HepG2 (cell line): ENCODE measurements around the gene SEZ6. TPM values are rescaled to one million over a fixed set of nuclear protein-coding genes. Genes with fewer than 3 reads are reported as not detected.

Source experiments
- ATAC-seq: fragments of 200-7000 bp; cut with Tn5 transposase; 3 replicates; pipeline ENCODE4 v1.9.1; 2020; ENCODE audit warnings: mild to moderate bottlenecking, moderate library complexity
- BruUV-seq: library from RNA; stranded (reverse); fragments of 400-500 nt; replicated peaks from 2 replicates; lab custom pipeline; 2021; lab: Mats Ljungman, UMichigan
- CTCF ChIA-PET: fragments of 300-600 bp; formaldehyde crosslinking; extraction: SDS; loops from one replicate; lab custom pipeline; 2021; ENCODE audit warnings: low total read pairs, inconsistent platforms, low intra/inter-chr PET ratio; lab: Yijun Ruan, JAX
- POLR2A ChIA-PET: fragments of 350-600 bp; sonication (Branson Sonifier 250); formaldehyde crosslinking; loops from one replicate; lab custom pipeline; 2020; ENCODE audit warnings: antibody characterized with exemption, inconsistent platforms; lab: Yijun Ruan, JAX
- DNase-seq: peaks from one replicate; pipeline ENCODE4 v3.0.0-alpha.2; 2015; ENCODE audit warnings: low spot score
- FAIRE-seq: peaks from 3 replicates; lab custom pipeline; 2011; peaks lifted over from hg19 to GRCh38; lab: Jason Lieb, UNC
- H2AFZ ChIP-seq: one replicate; pipeline ENCODE4 v1.6.1; 2011; ENCODE audit warnings: low read length, inconsistent platforms
- H3K27ac ChIP-seq: fragments of 300-600 bp; 3 replicates; pipeline ENCODE4 v1.8.0; 2011; ENCODE audit warnings: mixed run types, mild to moderate bottlenecking, mixed read lengths, low read length, inconsistent platforms; ENCODE audit not compliant: insufficient read depth; ENCODE audit errors: extremely low read length
- H3K27me3 ChIP-seq, 2 experiments: fragments of 200-600 bp in 1 of 2; 2 replicates in 1 of 2; 3 replicates in 1 of 2; pipeline versions ENCODE4 v1.6.0 to v1.8.0; 2011; ENCODE audit warnings: low read length in 2 of 2, mild to moderate bottlenecking in 2 of 2, moderate library complexity in 2 of 2, inconsistent platforms in 1 of 2; ENCODE audit not compliant: insufficient read depth in 2 of 2, control insufficient read depth in 1 of 2
- H3K36me3 ChIP-seq, 2 experiments: fragments of 200-600 bp in 1 of 2; replicated peaks in 1 of 2; 2 replicates in 1 of 2; 3 replicates in 1 of 2; pipeline versions ENCODE4 v1.5.1 to v1.8.0; 2011; ENCODE audit warnings: low read length in 2 of 2, inconsistent platforms in 1 of 2; ENCODE audit not compliant: insufficient read depth in 2 of 2, control insufficient read depth in 1 of 2
- H3K4me1 ChIP-seq: 2 replicates; pipeline ENCODE4 v1.5.1; 2012; ENCODE audit warnings: low read length, inconsistent platforms; ENCODE audit not compliant: insufficient read depth
- H3K4me2 ChIP-seq: 2 replicates; pipeline ENCODE4 v1.6.0; 2011; ENCODE audit warnings: low read depth, low read length, inconsistent platforms
- H3K4me3 ChIP-seq, 3 experiments: fragments of 200-600 bp in 1 of 3; sonication (generic), shearing (Covaris generic) in 1 of 3; replicated peaks in 1 of 3; 2 replicates each; pipeline ENCODE4 v1.5.1; 2011 to 2016; ENCODE audit warnings: low read length in 3 of 3, inconsistent platforms in 2 of 3, low read depth in 2 of 3, mild to moderate bottlenecking in 2 of 3, control low read depth in 1 of 3, mixed read lengths in 1 of 3; ENCODE audit not compliant: insufficient read depth in 1 of 3
- H3K79me2 ChIP-seq: one replicate; pipeline ENCODE4 v1.6.1; 2011; ENCODE audit warnings: low read length, inconsistent platforms; ENCODE audit not compliant: insufficient read depth
- H3K9ac ChIP-seq: 2 replicates; pipeline ENCODE4 v1.6.0; 2011; ENCODE audit warnings: mild to moderate bottlenecking, low read depth, low read length, inconsistent platforms; ENCODE audit not compliant: insufficient read depth
- H3K9me3 ChIP-seq: 2 replicates; pipeline ENCODE4 v1.5.1; 2012; ENCODE audit warnings: mild to moderate bottlenecking, low read length
- H4K20me1 ChIP-seq: 2 replicates; pipeline ENCODE4 v1.6.0; 2011; ENCODE audit warnings: inconsistent platforms, mild to moderate bottlenecking, low read length, moderate library complexity; ENCODE audit not compliant: insufficient read depth
- ATF1 ChIP-seq: IDR thresholded peaks from 2 replicates; pipeline ENCODE4 v1.6.1; 2016; ENCODE audit warnings: mild to moderate bottlenecking, control low read depth
- BRCA1 ChIP-seq: sonication (generic); formaldehyde crosslinking; IDR thresholded peaks from 2 replicates; pipeline ENCODE4 v1.4.0; 2020; ENCODE audit warnings: missing genetic modification reagents
- CBX2 ChIP-seq, 2 experiments: fragments of 200-600 bp in 1 of 2; sonication (generic); formaldehyde crosslinking in 1 of 2; IDR thresholded peaks; 2 replicates each; pipeline versions ENCODE4 v1.7.0 to v1.8.1; 2018 to 2022; ENCODE audit warnings: low read depth in 2 of 2, low read length in 1 of 2, mild to moderate bottlenecking in 1 of 2, missing genetic modification reagents in 1 of 2
- IRX3 ChIP-seq: sonication (generic); formaldehyde crosslinking; IDR thresholded peaks from 2 replicates; pipeline ENCODE4 v1.8.1; 2023; ENCODE audit warnings: mild to moderate bottlenecking, low read depth, missing genetic modification reagents, borderline replicate concordance
- KDM5A ChIP-seq: fragments of 200-600 bp; sonication (generic); IDR thresholded peaks from 2 replicates; pipeline ENCODE4 v1.7.0; 2018; ENCODE audit warnings: antibody characterized with exemption, mild to moderate bottlenecking, low read length, borderline replicate concordance
- NRL ChIP-seq: sonication (generic); formaldehyde crosslinking; IDR thresholded peaks from 2 replicates; pipeline ENCODE4 v1.5.0; 2020; ENCODE audit warnings: missing genetic modification reagents, mild to moderate bottlenecking, moderate library complexity, borderline replicate concordance
- RBM39 ChIP-seq: fragments of 200-400 bp; formaldehyde crosslinking; IDR thresholded peaks from one replicate; pipeline ENCODE4 v1.6.1; 2018; ENCODE audit warnings: antibody characterized with exemption, mild to moderate bottlenecking, low read depth, low read length; ENCODE audit not compliant: poor library complexity, severe bottlenecking
- RFX1 ChIP-seq: fragments of 450-650 bp; IDR thresholded peaks from 2 replicates; pipeline ENCODE4 v1.6.1; 2017
- RFX3 ChIP-seq: IDR thresholded peaks from 2 replicates; pipeline ENCODE4 v1.6.1; 2016; ENCODE audit warnings: missing biosample characterization, missing genetic modification reagents
- RFX5 ChIP-seq: IDR thresholded peaks from 2 replicates; pipeline ENCODE4 v1.6.1; 2011; ENCODE audit warnings: low read depth, low read length, improper control_type of control experiment
- SMAD1 ChIP-seq: sonication (generic); formaldehyde crosslinking; IDR thresholded peaks from 2 replicates; pipeline ENCODE4 v1.4.0; 2020; ENCODE audit warnings: missing genetic modification reagents, low read depth, mild to moderate bottlenecking, borderline replicate concordance
- ZBTB1 ChIP-seq: sonication (generic); formaldehyde crosslinking; IDR thresholded peaks from 2 replicates; pipeline ENCODE4 v1.4.0; 2020; ENCODE audit warnings: missing genetic modification reagents, borderline replicate concordance
- ZNF383 ChIP-seq: sonication (generic); formaldehyde crosslinking; IDR thresholded peaks from 2 replicates; pipeline ENCODE4 v1.4.0; 2020; ENCODE audit warnings: missing genetic modification reagents, mild to moderate bottlenecking, borderline replicate concordance
- ZNF597 ChIP-seq: sonication (generic); formaldehyde crosslinking; IDR thresholded peaks from 2 replicates; pipeline ENCODE4 v1.5.0; 2020; ENCODE audit warnings: missing genetic modification reagents
- whole genome bisulfite sequencing: methylation state at CpG from one replicate; pipeline ENCODE4 v1.1.6; 2017; ENCODE audit warnings: low lambda C conversion rate; 5-methylcytosine and 5-hydroxymethylcytosine counted together
- in situ Hi-C: cut with HindIII; loops from 2 replicates; pipeline ENCODE4 v1.10.0; 2017; ENCODE audit warnings: low pct_unique_long_range_greater_than_20kb; ENCODE audit not compliant: extremely low pct_ligation_motif_present
- intact Hi-C: fragments of 100-400 bp; cut with micrococcal nuclease; formaldehyde crosslinking; loops from one replicate; pipeline ENCODE4 v1.10.0; 2022; ENCODE audit not compliant: unreplicated experiment
- polyA plus RNA-seq, 8 experiments: library from polyadenylated mRNA; depleted of rRNA in 3 of 8; stranded (reverse) in 7 of 8; unstranded in 1 of 8; fragments of >200 nt; fragmentation: Illumina TruSeq in 4 of 8; extraction: Trizol in 4 of 8; gene quantifications; 2 replicates each; pipeline versions ENCODE4 v1.2.1 to v1.2.3, GENCODE V29; 2011 to 2016; ENCODE audit warnings: low read depth in 4 of 8, missing spikeins in 1 of 8, mixed read lengths in 1 of 8; ENCODE audit not compliant: insufficient read depth in 1 of 8
- total RNA-seq, 5 experiments: library from RNA; depleted of rRNA; stranded (reverse); fragments of >200 nt; fragmentation: Illumina TruSeq; extraction: Trizol; gene quantifications; 2 replicates each; pipeline ENCODE4 v1.2.3, GENCODE V29; 2016; ENCODE audit warnings: low read depth in 1 of 5

SEZ6 gene
- total and polyA plus RNA-seq, 2 of the 13 experiments (the other 11 are each of a cell fraction or from before 2014, with no cell fraction given), result not detected

GRCh38 chr17:28967221-28968135 lies 38.4 kb downstream of the SEZ6 start:
- Histone ChIP-seq H3K9me3 (no peaks in the 10 kb centered on the region), H3K27ac (no peak overlapping the region), H3K36me3 (no peaks in the 10 kb centered on the region), H2AFZ (no peak overlapping the region), H3K4me2 (no peak overlapping the region), H4K20me1 (no peaks in the 10 kb centered on the region), H3K4me3 (no peak overlapping the region), H3K27me3 (peaks cover 2 to 61% of the 10 kb centered on the region in 2 experiments; a peak in 4 of 5 replicates), H3K9ac (no peak overlapping the region), H3K79me2 (no peaks in the 10 kb centered on the region), H3K4me1 (peaks cover 58% of the 10 kb centered on the region)
- in situ Hi-C loops, result loop anchor here (5.0 kb wide), 1 partner anchor 140 kb away; no protein-coding TSS in a partner anchor
- TF ChIP-seq RFX1 (peak; percentile 66), RFX5 (0 out of 2 replicates have a peak, but pooled peaks have one; percentile 29), RFX3 (CRISPR knock-in tag) (0 out of 2 replicates have a peak, but pooled peaks have one; percentile 19), NRL (no peak)
- FAIRE-seq (no peak), ATAC-seq (no peak), DNase-seq (no peak)
- ChIA-PET CTCF (interaction anchor here (3.4 kb wide), 1 partner anchor 144 kb away, joined by 41 read pairs; no protein-coding TSS in a partner anchor), POLR2A (interaction anchor here (1.4 kb wide), 1 partner anchor 16 kb away, joined by 3 read pairs; the partner anchor contains the start of gene PHF12)
- intact Hi-C loops, result loop anchor here (10.0 kb wide), 2 partner anchors 47 to 107 kb away; no protein-coding TSS in a partner anchor
- WGBS, result 19% methylated on average over 6 of the region's 7 CpGs
- BruUV-seq, result no TSS peak

- Histone ChIP-seq H3K4me2 (no peak overlapping the region), H3K27me3 (peaks cover 2 to 47% of the 10 kb centered on the region in 2 experiments; a peak in 4 of 5 replicates), H3K4me1 (peaks cover 33% of the 10 kb centered on the region), H3K4me3 (no peak overlapping the region), H3K9ac (no peak overlapping the region), H3K36me3 (no peaks in the 10 kb centered on the region), H3K27ac (no peak overlapping the region), H3K79me2 (no peaks in the 10 kb centered on the region), H2AFZ (no peak overlapping the region), H4K20me1 (no peaks in the 10 kb centered on the region), H3K9me3 (no peaks in the 10 kb centered on the region)
- ChIA-PET POLR2A (interaction anchor here (3.9 kb wide), 1 partner anchor 11 kb away, joined by 25 read pairs; the partner anchor contains the start of gene PHF12), CTCF (no interaction called here)
- WGBS, result 10% methylated on average over 4 of the region's 8 CpGs
- in situ Hi-C loops (no loop called here), intact Hi-C loops (loop anchor here (2.0 to 10.0 kb wide), 4 partner anchors 51 to 153 kb away; partner anchors contain the start of gene PIPOX)
- DNase-seq, result no peak
- FAIRE-seq, result no peak
- ATAC-seq, result no peak
- no TSS peak for BruUV-seq
- no peak for TF ChIP-seq IRX3 (CRISPR knock-in tag)
- TF ChIP-seq KDM5A, result no peak
- no peak for TF ChIP-seq ATF1 (CRISPR knock-in tag)
- TF ChIP-seq ZBTB1 (CRISPR knock-in tag), result no peak
- TF ChIP-seq RBM39, result no peak
- TF ChIP-seq BRCA1 (CRISPR knock-in tag), result no peak
- TF ChIP-seq CBX2 (IDR thresholded peaks at IDR 0.05; ENCODE audit: low read depth, low read length), result no peak
- no peak for TF ChIP-seq CBX2 (CRISPR knock-in tag; IDR thresholded peaks at IDR 0.05; ENCODE audit: low read depth)
- TF ChIP-seq SMAD1 (CRISPR knock-in tag), result no peak
- no peak for TF ChIP-seq ZNF597 (CRISPR knock-in tag)
- TF ChIP-seq ZNF383 (CRISPR knock-in tag), result no peak
Measured at GRCh38 chr17:28963841-28964240, 42.0 kb downstream of the SEZ6 start.
